Measurements from ENCODE around the gene APOBEC3C.
A peak's percentile ranks its signal among the peaks of the same experiment; 100 is the strongest.
"Not testable (repeated sequence)": the region's sequence is repeated elsewhere in the genome, so short reads cannot be mapped to it uniquely, and the experiment has no call there.

The APOBEC3C gene

DNA sequence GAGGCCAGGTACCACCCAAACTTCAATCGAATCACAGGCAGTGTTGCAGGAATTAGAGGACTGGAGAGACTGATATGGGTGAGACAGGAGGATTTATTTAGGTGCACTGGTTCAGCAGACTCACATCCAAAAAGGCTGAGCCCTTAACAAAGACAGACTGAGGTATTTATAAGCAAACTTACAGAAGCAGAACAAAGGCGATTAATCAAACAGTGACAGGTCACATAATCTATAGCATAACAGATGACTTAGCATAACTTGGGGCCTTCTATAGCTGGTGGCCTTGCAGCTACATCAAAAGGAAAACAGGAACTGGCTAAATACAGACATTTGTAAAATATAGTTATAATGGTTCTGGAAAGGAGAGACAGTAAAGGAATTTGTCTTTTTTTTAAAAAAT, 29.8 kb upstream of the APOBEC3C start:
- DNase-seq: no peak

DNA sequence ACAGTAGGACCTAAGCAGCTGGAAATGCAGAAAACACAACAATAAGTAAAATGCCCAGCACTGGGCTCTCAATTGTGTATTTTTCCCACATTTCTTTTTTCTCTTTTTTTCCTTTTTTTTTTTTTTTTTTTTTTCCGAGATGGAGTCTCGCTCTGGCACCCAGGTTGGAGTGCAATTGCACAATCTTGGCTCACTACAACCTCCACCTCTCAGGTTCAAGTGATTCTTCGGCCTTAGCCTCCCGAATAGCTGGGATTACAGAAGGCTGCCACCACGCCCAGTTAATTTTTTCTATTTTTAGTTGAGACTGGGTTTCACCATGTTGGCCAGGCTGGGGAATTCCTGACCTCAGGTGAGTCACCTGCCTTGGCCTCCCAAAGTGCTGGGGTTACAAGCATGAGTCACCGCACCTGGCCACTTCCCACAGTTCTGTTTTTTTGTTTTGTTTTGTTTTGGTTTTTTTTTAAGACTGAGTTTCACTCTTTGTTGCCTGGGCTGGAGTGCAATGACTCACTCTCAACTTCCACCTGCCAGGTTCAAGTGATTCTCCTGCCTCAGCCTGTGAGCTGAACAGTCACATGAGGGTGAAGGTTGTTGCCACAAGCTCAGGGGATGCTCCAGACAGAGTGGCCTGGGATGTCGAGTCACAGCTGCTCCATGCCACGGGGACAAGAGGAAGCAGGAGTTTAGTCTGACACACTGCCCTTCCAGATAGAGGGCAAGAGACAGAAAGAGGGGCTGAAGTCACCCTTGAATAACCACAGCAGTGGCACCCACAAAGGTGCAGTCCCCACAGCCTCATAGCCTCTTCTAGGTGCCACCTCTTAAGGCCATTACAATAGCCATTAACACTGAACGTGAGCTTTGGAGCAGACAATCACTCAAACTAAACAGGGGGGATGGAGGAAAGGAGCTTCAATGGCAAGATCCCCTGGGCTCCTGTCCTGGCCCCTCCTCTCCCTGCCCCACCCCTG, 29.0 kb upstream of the APOBEC3C start:
- DNase-seq: peak; percentile 82

DNA sequence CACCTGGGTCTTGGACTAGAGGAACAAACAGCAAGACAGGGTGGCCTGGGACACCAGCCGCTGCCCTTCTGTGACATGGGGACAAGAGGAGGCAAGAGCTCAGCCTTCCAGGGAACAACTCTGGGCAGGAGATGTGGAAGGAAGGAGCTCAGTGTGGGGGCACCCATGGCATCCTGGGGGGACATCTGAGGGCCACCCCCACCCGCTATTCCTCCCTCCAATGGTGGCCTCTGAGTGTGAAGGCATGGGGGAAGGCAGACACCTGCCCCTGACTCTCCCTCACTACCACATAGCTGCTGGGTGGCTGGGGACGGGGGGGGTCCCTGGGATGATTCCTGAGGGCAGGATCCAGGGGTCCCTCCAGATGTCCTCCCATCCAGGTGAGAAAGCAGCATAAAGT, 27.4 kb upstream of the APOBEC3C start:
- DNase-seq: no peak

DNA sequence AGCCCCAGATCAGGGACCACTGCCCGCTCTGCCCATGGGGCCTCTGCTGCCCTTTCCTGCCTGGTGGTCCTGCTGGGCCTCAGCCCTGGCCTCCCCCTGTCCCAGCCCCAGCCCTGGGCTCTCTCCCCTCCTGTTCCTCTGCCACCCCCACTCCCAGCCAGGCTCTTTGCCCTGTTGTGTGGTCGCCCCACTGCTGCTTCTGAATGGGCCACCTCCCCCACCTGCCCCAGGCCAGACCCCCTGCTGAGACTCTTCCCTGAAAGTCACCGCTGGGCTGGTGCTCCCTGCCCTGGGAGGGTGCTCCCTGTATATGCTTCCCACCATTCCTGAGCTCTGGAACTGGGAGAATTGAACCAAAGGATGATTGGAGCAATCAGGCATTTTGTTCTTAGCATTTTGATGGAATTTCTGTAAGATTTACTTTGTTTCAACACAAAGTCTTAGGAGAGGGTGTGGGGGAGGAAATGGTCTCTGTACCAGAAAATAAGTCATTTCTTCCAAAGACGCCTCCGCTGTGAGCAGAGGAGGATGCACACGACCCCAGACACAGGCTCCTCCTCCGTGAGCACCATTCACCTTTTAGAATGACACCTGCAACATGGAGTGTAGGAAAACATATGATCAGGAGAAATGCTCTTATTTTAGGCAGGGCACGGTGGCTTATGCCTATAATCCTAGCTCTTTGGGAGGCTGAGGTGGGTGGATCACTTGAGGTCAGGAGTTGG, 26.7 kb upstream of the APOBEC3C start:
- no peak for DNase-seq

DNA sequence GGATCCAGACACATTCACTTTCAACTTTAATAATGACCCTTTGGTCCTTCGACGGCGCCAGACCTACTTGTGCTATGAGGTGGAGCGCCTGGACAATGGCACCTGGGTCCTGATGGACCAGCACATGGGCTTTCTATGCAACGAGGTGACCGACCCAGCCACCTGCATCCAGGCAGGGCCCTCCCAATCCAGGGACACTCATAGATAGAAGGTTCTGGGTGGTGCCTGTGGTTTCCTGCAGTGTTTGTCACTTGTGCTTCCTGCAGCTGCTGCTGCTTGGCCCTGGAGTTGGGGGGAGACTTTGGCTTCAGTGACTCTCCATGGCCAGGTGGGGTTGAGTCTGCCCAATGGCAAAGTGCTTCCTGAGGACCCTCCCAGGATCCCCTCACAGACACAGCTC, 24.6 kb upstream of the APOBEC3C start:
- peak; percentile 19 for DNase-seq

DNA sequence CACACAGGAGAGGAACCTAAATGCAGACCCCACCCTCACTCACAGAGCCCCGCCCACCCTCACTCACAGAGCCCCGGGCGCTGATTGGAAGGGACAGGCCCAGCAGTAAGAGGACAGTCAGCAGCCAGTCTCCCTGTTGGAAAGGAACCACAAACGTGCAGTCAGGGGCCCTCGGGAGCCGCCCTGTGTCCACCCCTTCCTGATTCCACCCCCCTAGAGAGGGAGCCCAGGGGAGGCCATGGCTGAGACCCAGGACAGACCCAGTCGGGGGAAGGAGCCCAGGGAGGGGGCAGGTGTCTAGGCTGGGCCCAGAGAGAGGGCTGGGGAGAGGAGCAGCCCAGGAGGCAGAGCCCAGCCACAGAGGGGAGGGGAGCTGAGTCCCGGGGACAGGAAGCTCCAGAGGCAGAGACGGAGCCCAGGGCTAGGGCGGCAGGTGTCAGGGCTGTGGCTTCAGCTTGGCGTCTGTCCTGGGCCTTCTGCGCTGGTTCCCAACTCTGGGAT, 21.1 kb upstream of the APOBEC3C start:
- DNase-seq: not testable (repeated sequence)

DNA sequence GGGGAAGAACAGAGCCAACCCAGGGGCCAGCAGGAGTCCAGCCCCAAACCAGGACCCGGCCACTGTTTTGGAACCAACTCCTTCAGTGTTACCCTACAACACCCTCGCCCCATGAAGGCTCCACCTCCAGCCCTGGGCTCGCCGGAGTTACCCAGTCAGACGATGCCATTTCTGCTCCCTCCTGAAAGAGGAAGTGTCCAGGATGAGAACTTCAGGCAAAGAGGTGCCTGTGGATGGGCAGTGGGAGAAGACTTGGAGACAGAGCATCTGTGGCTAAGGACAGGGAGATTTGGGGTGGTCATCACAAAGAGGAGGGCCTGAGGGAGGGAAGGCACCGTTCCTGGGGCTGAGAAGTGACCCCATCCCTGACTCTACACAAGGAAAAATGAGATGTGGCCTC, 18.0 kb upstream of the APOBEC3C start:
- DNase-seq: no peak

DNA sequence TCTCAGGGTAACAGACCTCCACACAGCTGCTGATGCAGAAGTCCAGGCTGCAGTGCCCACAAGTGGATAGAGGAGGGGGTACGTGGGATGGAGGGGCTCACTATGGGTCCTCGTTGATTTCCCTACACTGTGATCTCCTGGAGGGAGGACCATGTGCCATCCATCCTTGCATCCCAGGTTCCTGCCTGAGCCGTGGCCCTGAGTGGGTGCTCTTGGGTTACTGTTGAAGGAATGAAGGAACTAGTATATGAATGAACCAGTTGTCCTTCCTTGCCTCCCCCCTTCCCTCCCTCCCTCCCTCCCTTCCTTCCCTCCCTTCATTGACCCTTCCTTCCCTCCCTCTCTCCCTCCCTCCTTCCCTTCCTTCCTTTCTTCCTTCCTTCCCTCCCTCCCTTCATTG, 16.5 kb upstream of the APOBEC3C start:
- no peak for DNase-seq

DNA sequence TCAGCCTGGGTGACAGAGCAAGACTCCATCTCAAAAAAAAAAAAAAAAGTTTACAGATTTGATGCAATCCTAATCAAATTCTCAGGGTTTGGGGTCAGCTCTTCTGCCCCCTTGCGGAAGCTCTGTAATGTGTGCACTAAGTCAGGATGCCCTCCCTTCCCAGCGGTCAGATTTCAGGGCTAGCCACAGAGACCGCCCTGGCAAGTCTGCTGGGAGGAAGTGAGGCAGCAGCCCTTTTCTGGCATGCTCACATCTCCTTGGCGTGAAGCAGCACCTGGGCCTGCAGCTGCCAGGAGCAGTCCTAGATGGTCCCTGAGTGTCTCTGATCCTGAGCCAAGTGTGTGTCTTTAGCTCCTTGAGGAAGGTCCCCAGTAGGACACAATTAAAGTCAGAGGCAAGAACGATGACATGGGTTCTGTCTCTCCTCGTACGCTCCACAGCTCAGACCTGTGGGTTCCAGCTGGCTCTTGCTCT, 10.9 kb upstream of the APOBEC3C start:
- peak; percentile 81 for DNase-seq

DNA sequence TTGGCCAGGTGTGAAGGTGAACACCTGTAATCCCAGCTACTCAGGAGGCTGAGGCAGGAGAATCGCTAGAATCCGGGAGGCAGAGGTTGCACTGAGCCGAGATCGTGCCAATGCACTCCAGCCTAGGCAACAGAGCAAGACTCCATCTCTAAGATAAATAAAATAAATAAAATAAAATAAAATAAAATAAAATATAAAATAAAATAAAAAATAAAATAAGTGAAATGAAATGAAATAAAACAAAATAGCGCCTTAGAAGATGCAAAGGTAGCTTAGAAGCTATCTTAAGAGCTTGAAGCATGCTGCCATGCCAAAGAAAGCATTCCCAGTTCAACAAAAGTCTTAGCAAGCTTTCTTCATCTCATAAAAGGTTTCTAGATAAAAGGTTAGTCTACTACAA, 6.9 kb upstream of the APOBEC3C start:
- no peak for DNase-seq

DNA sequence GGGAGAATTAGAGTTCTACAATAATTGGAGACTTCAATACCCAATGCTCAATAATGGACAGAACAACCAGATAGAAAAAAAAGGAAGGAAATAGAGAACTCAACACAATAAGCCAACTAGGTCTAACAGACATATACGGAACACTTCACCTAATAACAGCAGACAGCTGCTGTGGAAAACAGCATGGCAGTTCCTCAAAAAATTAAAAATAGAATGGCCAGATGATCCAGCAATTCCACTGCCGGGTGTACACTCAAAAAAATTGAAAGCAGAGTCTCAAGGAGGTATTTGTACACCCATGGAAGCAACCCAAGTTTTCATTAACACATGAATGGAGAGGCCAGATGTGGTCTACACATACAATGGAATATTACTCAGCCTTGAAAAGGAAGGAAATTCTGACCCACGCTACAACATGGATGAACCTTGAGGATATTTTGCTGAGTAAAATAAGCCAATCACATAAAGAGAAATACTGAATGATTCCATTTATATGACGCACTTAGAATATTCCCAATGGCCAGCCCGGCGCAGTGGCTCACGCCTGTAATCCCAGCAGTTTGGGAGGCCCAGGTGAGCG, 5.7 kb upstream of the APOBEC3C start:
- DNase-seq: not testable (repeated sequence)

DNA sequence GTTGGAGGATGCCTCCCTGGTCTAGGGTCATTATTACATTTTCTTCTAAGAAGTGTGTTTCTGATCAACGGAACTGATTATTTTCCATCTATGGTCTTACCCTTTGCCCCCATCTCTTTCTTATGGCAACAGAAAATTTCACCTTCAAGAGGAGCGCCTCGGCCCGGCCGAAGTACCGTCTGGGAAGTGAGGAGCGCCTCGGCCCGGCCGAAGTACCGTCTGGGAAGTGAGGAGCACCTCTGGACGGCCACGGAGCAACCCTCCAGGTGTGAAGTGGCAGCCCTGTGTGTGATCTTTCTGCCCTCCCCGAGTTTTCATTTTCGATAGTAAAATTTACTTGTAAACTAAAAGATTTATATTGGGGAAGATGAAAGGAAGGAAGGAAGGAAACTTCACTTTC, 3.1 kb upstream of the APOBEC3C start:
- no peak for DNase-seq

DNA sequence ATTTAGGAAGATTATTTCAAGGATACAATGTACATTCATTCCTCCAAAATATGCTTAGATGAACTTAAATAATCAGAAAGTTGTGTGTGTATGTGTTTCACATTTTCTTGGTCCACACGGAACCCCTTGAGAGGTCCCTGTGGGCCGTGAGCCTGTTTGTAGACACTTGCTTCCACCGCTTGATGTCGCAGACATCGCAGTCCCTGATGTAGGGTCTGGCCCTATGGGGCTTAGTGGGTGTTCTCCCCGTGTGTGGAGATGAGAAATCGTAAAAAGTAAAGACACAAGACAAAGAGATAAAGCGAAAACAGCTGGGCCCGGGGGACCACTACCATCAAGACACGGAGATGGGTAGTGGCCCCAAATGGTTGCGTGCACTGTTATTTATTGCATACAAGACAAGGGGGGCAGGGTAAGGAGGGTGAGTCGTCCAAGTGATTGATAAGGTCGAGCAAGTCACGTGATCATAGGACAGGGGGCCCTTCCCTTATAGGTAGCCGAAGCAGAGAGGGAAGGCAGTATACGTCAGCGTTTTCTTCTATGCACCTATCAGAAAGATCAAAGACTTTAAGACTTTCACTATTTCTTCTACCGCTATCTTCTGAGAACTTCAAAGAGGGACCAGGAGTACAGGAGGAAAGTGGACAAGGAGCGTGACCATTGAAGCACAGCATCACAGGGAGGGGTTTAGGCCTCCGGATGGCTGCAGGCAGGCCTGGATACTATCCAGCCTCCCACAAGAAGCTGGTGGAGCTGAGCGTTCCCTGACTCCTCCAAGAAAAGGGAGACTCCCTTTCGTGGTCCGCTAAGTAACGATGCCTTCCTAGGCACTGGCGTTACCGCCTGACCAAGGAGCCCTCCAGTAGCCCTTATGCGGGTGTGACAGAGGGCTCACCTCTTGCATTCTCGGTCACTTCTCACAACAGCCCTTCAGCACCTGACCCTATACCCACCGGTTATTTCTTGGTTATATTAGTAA, 1.2 kb upstream of the APOBEC3C start:
- DNase-seq: no peak

DNA sequence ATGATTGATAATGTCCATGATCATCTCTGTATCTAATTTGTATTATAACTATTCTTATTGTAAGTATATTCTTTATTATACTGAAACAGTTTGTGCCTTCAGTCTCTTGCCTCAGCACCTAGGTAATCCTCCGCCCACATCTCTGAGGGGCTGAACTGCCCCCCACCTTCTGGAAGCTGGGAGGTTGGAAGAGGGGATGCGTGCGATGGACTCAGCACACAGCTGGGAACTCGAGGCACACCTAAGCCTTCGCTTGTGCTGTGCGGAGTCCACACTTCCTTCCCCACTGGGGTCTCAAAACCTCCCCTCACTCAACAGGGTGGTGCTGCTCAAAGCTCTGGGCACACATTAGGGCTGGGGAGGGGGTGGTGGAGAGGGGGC, 506 bp upstream of the APOBEC3C start:
- not testable (repeated sequence) for DNase-seq

DNA sequence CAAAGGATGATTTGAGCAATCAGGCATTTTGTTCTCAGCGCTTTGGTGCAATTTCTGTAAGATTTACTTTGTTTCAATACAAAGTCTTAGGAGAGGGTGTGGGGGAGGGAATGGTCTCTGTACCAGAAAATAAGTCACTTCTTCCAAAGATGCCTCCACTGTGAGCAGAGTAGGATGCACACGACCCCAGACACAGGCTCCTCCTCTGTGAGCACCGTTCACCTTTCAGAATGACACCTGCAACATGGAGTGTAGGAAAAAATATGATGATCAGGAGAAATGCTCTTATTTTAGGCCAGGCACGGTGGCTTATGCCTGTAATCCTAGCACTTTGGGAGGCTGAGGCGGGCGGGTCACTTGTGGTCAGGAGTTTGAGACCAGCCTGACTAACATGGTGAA, 665 bp downstream of the APOBEC3C start:
- DNase-seq: not testable (repeated sequence)

DNA sequence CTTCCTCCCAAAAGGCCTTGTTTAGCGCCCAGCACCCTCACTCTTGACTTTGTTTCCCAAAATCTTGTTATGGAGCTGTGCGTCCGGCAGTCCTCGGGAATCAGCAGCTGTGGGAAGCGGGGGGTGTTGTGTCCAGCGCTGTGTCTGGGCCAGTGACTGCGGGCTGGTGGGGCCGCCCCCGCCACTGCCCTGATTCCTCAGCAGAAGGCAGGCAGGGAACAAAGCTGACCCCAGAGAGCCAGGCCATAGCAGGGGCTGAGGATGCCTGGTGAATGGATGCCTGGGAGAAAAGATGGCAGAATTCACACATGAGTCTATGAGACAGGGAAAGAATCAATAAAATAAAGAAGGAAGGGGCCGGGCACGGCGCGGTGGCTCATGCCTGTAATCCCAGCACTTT, 2.5 kb downstream of the APOBEC3C start:
- DNase-seq: no peak

DNA sequence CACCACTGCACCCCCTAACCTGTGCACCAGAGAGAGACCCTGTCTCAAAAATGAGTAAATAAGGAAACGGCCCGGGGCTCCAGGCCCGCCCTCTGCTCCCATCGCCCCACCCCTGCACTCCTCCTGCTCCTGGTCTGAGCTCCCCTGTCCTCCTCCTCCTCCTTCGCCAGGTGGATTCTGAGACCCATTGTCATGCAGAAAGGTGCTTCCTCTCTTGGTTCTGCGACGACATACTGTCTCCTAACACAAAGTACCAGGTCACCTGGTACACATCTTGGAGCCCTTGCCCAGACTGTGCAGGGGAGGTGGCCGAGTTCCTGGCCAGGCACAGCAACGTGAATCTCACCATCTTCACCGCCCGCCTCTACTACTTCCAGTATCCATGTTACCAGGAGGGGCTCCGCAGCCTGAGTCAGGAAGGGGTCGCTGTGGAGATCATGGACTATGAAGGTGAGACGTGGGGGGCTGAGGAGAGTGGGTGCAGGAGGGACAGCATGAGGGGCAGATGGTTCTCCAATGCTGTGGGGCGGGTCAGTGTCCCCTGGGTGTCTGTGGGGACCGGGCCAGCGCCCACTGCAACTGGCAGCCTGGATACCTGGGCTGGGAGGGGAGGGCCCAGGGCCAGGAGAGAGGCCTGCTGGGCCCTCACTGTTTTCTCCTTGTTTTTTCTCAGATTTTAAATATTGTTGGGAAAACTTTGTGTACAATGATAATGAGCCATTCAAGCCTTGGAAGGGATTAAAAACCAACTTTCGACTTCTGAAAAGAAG, 3.7 kb downstream of the APOBEC3C start:
- DNase-seq: no peak

DNA sequence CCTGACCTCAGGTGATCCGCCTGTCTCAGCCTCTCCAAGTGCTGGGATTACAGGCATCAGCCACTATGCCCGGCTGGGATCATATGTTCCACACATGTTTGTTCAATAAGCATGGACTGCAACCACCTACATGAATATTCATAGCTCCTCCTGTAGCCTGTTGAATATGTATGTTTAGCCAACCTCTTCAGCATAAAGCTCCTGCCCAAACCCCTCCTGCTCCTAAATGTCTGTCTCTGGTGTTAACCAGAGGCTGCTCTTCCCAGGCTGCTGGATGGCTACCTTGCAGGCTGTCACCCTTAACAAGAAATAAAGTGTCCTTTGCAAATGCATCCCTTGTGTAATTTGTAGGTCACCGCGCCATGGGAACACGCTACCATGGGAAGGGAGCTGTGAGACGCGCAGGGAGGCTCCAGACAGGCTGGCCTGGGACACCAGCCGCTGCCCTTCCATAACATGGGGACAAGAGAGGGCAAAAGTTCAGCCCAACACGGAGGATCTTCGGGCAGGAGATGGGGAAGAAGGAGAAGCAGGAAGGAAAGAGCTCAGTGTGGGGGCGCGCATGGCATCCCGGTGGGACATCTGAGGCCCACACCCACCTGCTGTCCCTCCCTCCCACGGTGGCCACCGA, 6.1 kb downstream of the APOBEC3C start:
- DNase-seq: not testable (repeated sequence)

DNA sequence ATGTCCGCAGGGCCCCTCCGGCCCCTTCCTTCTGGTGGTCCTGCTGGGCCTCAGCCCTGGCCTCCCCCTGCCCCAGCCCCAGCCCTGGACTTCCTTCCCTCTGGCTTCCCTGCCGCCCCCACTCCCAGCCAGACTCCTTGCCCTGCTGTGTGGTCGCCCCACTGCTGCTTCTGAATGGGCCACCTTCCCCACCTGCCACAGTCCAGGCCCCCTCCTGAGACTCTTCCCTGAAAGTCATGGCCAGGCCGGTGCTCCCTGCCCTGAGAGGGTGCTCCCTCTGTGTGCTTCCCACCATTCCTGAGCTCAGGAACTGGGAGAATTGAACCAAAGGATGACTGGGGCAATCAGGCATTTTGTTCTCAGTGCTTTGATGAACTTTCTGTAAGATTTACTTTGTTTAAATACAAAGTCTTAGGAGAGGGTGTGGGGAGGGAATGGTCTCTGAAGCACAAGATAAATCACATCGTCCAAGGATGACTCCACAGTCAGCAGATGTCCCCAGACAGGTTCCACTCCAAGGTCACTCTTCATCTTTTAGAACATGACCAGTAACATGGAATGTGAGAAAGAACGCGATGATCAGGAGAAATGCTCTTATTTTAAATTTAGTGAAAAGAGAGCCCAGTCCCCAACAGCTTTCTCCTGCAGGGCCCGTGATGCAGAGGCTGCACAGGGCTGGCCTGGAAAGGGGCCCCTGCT, 7.6 kb downstream of the APOBEC3C start:
- no peak for DNase-seq

Measured in activated gamma-delta T cell treated with Interleukin-2 at 50 U/mL for 16 hours (primary cell).